ENCODE data around the gene HPX. TPM values are rescaled to one million over a fixed set of nuclear protein-coding genes. Genes with fewer than 3 reads are reported as not detected.

Gene HPX
- total and polyA plus RNA-seq, 2 of the 4 experiments (the other 2 are of a cell fraction): 0.36 to 1.4 TPM

- no peak for TF ChIP-seq ELK1 (IDR thresholded peaks at IDR 0.05; ENCODE audit: borderline replicate concordance, low read depth, low read length)
- no peak for TF ChIP-seq MAFK (IDR thresholded peaks at IDR 0.05; ENCODE audit: low read depth, low read length)
- no peak for TF ChIP-seq RFX5 (IDR thresholded peaks at IDR 0.05; ENCODE audit: low read depth, low read length)
- TF ChIP-seq MXI1 (IDR thresholded peaks at IDR 0.05; ENCODE audit: borderline replicate concordance, low read depth, low read length): no peak
- no peak for TF ChIP-seq POLR2A (IDR thresholded peaks at IDR 0.05; ENCODE audit: low read depth, low read length)
- no peak for TF ChIP-seq RAD21 (IDR thresholded peaks at IDR 0.05; ENCODE audit: low read length)
- no peak for TF ChIP-seq CEBPB (IDR thresholded peaks at IDR 0.05; ENCODE audit: low read depth, low read length)
- no peak for TF ChIP-seq CHD1 (IDR thresholded peaks at IDR 0.05; ENCODE audit: low read depth, low read length)
- TF ChIP-seq BHLHE40 (IDR thresholded peaks at IDR 0.05; ENCODE audit: low read depth, low read length): no peak
Measured at GRCh38 chr11:6472934-6473333, 32.1 kb upstream of the HPX start (continued).
